GM13977 (cell line): ENCODE results near the gene SLC24A3.

Experiments
- DNase-seq: peaks from one replicate; pipeline ENCODE4 v3.0.0; 2012; ENCODE audit warnings: low spot score
- in situ Hi-C: fragments of 300-500 bp; cut with MboI; formaldehyde crosslinking; loops from one replicate; pipeline ENCODE4 v1.12.0; 2022; ENCODE audit warnings: low sequenced_read_pairs, low pct_unique_long_range_greater_than_20kb, mixed read lengths, inconsistent platforms; ENCODE audit not compliant: unreplicated experiment
- TF ChIP-seq, protein P1 (sequence below): IDR thresholded peaks from 2 replicates; pipeline ENCODE4 v1.5.1; 2012; ENCODE audit warnings: mild to moderate bottlenecking, control low read depth; ENCODE audit not compliant: insufficient read depth; ENCODE audit errors: extremely low read depth, missing control alignments

The SLC24A3 gene

DNA sequence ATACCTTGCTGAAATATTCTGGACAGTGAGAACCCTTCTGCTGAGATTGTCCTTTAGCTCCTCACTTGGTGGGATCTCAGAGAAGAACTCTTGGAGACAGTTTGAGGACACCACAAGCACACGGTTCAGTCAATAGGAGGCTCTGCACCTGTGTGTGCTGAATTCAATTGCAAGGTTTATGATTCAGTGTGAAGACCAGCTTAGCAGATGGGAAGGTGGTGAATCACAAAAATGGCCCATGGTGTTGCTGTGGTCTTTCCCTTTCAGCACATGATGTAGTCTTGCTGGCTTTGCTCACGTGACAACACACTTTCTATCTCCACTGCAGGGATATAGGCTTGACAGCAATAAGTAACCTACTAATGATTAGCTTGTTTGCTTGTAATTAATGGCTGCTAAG, 270.3 kb downstream of the SLC24A3 start:
- in situ Hi-C loops: no loop called here
- TF ChIP-seq, protein P1, sequence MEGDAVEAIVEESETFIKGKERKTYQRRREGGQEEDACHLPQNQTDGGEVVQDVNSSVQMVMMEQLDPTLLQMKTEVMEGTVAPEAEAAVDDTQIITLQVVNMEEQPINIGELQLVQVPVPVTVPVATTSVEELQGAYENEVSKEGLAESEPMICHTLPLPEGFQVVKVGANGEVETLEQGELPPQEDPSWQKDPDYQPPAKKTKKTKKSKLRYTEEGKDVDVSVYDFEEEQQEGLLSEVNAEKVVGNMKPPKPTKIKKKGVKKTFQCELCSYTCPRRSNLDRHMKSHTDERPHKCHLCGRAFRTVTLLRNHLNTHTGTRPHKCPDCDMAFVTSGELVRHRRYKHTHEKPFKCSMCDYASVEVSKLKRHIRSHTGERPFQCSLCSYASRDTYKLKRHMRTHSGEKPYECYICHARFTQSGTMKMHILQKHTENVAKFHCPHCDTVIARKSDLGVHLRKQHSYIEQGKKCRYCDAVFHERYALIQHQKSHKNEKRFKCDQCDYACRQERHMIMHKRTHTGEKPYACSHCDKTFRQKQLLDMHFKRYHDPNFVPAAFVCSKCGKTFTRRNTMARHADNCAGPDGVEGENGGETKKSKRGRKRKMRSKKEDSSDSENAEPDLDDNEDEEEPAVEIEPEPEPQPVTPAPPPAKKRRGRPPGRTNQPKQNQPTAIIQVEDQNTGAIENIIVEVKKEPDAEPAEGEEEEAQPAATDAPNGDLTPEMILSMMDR: no peak
- DNase-seq: no peak

DNA sequence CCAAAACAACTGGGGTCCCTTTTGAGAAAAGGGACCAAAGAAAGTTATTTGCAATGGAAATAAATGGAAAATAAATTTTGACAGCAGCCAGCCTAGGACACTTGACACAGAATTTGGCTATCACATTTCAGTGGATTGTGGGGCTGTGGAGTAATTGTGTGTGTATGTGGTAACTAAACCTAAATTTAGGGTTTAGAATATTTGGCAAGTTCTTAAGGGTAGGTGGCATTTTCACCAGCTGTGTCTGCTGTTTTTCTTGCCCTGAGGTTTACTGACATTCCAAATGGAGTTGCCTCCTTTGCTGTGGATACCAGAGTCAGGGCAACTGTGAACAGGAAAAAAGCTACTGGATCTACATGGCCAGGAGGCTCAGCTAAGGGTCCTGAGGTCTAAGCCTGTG, 270.9 kb downstream of the SLC24A3 start:
- DNase-seq: no peak
- in situ Hi-C loops: no loop called here
- TF ChIP-seq, protein P1: no peak

DNA sequence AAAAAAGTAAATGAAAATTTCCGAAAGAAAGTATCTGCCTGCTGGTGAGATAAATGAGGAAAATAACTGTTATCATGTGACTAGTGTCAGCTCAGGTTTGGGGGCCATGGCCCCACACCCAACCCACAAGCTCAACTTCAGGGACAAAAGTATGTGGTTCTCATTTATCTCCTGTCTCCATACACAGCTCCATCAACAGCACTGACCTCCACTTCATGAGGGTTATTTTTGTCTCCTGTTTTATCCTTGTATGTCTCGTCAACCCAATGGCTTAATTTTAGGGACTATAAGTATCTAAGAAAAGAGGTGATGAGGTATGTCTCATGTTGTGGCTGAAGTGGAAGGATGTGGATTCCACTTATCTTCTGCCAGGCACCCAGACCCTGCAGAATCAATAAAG, 274.0 kb downstream of the SLC24A3 start:
- no peak for DNase-seq
- TF ChIP-seq, protein P1: no peak
- in situ Hi-C loops: no loop called here

DNA sequence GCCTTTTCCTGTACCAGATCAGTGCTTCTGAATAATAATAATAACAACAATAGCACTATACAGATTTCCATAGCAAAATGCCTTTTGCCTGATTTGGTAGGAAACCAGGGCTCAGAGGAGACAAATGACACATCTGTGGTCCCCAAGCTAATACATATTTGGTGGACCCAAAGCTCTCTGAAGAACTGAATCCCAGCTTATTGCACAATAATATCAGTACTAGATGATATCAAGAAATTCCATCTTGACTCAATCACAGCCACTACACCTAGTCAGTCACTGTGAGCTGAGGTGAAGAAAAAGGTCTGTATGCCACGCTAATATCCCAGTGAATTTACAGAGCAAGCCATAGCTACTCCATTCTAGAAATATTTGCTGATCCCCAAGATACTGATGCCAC, 275.0 kb downstream of the SLC24A3 start:
- in situ Hi-C loops: no loop called here
- no peak for DNase-seq
- TF ChIP-seq, protein P1: no peak

DNA sequence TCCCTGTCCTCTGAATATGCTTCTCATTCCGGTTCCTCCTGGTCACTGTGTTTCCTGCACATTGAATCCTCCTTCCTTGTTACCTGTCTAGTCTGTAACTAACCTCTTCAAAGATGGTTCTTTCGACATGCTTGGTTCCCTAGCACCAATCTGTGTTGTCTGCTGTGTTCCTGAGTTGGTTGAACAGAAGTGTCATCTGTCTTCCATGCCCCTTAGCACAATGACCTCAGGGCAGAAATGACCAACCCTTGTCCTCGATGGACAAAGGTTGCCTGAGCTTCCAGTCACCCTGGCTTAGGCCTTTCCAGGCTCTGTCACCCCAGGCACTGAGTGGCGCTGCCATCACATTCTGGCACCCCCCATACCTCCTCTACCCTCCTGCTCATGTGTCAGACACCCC, 278.8 kb downstream of the SLC24A3 start:
- TF ChIP-seq, protein P1: no peak
- no peak for DNase-seq
- in situ Hi-C loops: no loop called here

DNA sequence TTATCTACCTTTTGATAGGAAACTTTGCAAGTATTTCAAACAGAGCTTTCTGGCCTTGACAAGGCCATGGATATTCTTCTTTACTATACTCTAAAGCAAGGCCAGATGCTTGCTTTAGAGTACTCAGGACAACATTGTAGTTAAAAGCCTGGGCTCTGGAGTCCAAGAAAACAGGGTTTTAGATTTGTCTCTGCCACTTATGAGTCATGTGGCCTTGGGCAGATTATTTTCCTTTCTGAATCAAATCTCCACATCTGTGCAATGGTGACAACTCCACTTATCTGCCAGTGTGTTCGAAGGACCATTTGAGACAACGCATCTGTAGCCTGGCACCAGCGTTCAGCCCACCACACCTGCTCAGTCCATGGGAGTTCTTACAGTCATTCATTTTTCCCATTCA, 279.7 kb downstream of the SLC24A3 start:
- TF ChIP-seq, protein P1: no peak
- DNase-seq: no peak
- in situ Hi-C loops: no loop called here
